Ascending aorta (tissue), 2 donors: Measurements from ENCODE around the gene RBP5. TPM values are rescaled to one million over a fixed set of nuclear protein-coding genes. Genes with fewer than 3 reads are reported as not detected.
A peak's percentile ranks its signal among the peaks of the same experiment; 100 is the strongest.

ENCODE experiments used
- DNase-seq, 2 donors: peaks; one replicate each; pipeline ENCODE4 v3.0.0-alpha.2; 2019; ENCODE audit warnings: low spot score in 2 of 2
- H3K27ac ChIP-seq, 2 donors: fragments of 200-600 bp; sonication (generic); one replicate each; pipeline ENCODE4 v1.5.1; 2016 to 2017; ENCODE audit warnings: mild to moderate bottlenecking in 1 of 2
- H3K27me3 ChIP-seq: fragments of 200-600 bp; sonication (generic); one replicate; pipeline ENCODE4 v1.5.1; 2017
- H3K36me3 ChIP-seq, 2 donors: fragments of 200-600 bp; sonication (generic); one replicate each; pipeline ENCODE4 v1.5.1; 2016
- H3K4me1 ChIP-seq, 2 donors: fragments of 200-600 bp; sonication (generic); one replicate each; pipeline ENCODE4 v1.5.1; 2016 to 2017; ENCODE audit warnings: mild to moderate bottlenecking in 1 of 2
- H3K4me3 ChIP-seq, 2 donors: fragments of 200-600 bp; sonication (generic); one replicate each; pipeline ENCODE4 v1.5.1; 2016 to 2017; ENCODE audit warnings: mild to moderate bottlenecking in 1 of 2
- H3K9me3 ChIP-seq, 2 donors: fragments of 200-600 bp; sonication (generic); one replicate each; pipeline ENCODE4 v1.5.1; 2016
- CTCF ChIP-seq, 3 experiments: fragments of 200-600 bp in 2 of 3; fragments of 450-650 bp in 1 of 3; sonication (generic) in 2 of 3; IDR thresholded peaks; one replicate each; pipeline ENCODE4 v1.5.1; 2016 to 2019; ENCODE audit warnings: antibody characterized with exemption in 3 of 3, mild to moderate bottlenecking in 1 of 3, moderate library complexity in 1 of 3
- intact Hi-C: fragments of 100-400 bp; cut with DNase I; formaldehyde crosslinking; loops from one replicate; pipeline ENCODE4 v1.15.1; 2023
- total RNA-seq: library from RNA; depleted of rRNA; stranded (reverse); fragments of >200 nt; gene quantifications from one replicate; pipeline ENCODE4 v1.1.0, GENCODE V29; 2016

RBP5 gene
- total RNA-seq, 1 donor from 2014 or later: 0.96 TPM

- Histone ChIP-seq H3K27ac (no peak overlapping the region), H3K36me3 (peaks cover 0 to 14% of the 10 kb centered on the region in 2 donors)
Observed at GRCh38 chr12:7114008-7114407, 14.7 kb downstream of the RBP5 start.

DNA sequence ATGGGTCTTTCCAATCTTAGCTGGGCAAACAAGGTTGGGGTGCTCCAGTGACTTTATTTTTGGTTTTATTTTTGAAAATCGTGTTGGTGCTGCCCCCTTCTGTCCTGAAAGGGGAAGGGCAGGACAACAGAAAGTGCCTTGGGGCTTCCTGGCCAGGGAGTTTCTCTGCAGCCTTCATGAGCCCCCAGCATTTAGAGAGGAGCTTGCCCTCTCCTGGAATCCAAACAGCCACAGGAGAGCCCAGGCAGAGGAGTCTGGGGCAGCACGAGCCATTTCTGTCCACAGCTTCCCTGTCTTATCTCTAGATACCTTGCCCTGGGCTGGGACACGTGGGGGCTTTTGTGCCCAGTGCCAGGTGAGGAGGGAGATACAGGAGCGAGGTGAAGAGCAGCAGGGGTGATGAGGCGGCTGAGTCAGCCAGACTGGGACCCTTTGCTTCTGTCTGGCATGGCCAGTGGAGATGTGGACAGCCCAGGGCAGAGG is 15.3 kb downstream of the RBP5 start:
- no peak overlapping the region for H3K27ac ChIP-seq
- no peak for DNase-seq
- peaks cover 0 to 14% of the 10 kb centered on the region in 2 donors for H3K36me3 ChIP-seq
- intact Hi-C loops: loop anchor here (1.0 to 2.0 kb wide), 2 partner anchors 53 to 169 kb away; partner anchors contain the start of genes C12orf57 and C1S
- H3K4me1 ChIP-seq: peaks cover 3 to 6% of the 10 kb centered on the region in 2 donors
- H3K27me3 ChIP-seq: no peaks in the 10 kb centered on the region
- peak; percentile 65 to 86 (median 80) for TF ChIP-seq CTCF (IDR thresholded peaks at IDR 0.05)
- H3K9me3 ChIP-seq: no peaks in the 10 kb centered on the region
- no peak overlapping the region for H3K4me3 ChIP-seq

More at GRCh38 chr12:7114008-7114407, 14.7 kb downstream of the RBP5 start:
- no peaks in the 10 kb centered on the region for H3K27me3 ChIP-seq
- TF ChIP-seq CTCF (IDR thresholded peaks at IDR 0.05): no peak
- no peak for DNase-seq
- H3K9me3 ChIP-seq: no peaks in the 10 kb centered on the region
- no peak overlapping the region for H3K4me3 ChIP-seq
- intact Hi-C loops: no loop called here
- peaks cover 3 to 6% of the 10 kb centered on the region in 2 donors for H3K4me1 ChIP-seq

- DNase-seq: no peak
- H3K4me3 ChIP-seq: no peak overlapping the region
- H3K36me3 ChIP-seq: peaks cover 0 to 14% of the 10 kb centered on the region in 2 donors
- no peak overlapping the region for H3K27ac ChIP-seq
- TF ChIP-seq CTCF (IDR thresholded peaks at IDR 0.05): no peak
- intact Hi-C loops: loop anchor here (2.0 kb wide), 1 partner anchor 167 kb away; the partner anchor contains the start of gene C12orf57
- no peaks in the 10 kb centered on the region for H3K27me3 ChIP-seq
- H3K9me3 ChIP-seq: no peaks in the 10 kb centered on the region
- peaks cover 3 to 9% of the 10 kb centered on the region in 2 donors for H3K4me1 ChIP-seq
Observed at GRCh38 chr12:7112041-7112440, 16.6 kb downstream of the RBP5 start.

- Histone ChIP-seq H3K27me3 (no peaks in the 10 kb centered on the region), H3K4me3 (no peak overlapping the region), H3K36me3 (peaks cover 0 to 7% of the 10 kb centered on the region in 2 donors), H3K4me1 (peaks cover 3 to 13% of the 10 kb centered on the region in 2 donors), H3K27ac (no peak overlapping the region), H3K9me3 (no peaks in the 10 kb centered on the region)
- no peak for DNase-seq
- intact Hi-C loops: no loop called here
- TF ChIP-seq CTCF (IDR thresholded peaks at IDR 0.05): no peak
Observed at GRCh38 chr12:7110661-7111060, 18.0 kb downstream of the RBP5 start.

GRCh38 chr12:7109572-7109920 is 19.1 kb downstream of the RBP5 start:
- Histone ChIP-seq H3K27ac (peak overlapping the region; percentile 91 to 93), H3K4me1 (peaks cover 3 to 13% of the 10 kb centered on the region in 2 donors), H3K9me3 (no peaks in the 10 kb centered on the region), H3K27me3 (no peaks in the 10 kb centered on the region), H3K36me3 (no peaks in the 10 kb centered on the region), H3K4me3 (peak overlapping the region in 1 of 2 donors; percentile 81)
- intact Hi-C loops: loop anchor here (1.0 to 5.0 kb wide), 6 partner anchors 17 to 237 kb away; partner anchors contain the start of genes C1R, C1S, EMG1 and LPCAT3
- DNase-seq: no peak
- TF ChIP-seq CTCF (IDR thresholded peaks at IDR 0.05): no peak
